AG04450 (cell line): ENCODE data around the gene SLC17A9. TPM values are rescaled to one million over a fixed set of nuclear protein-coding genes. Genes with fewer than 3 reads are reported as not detected.

ENCODE experiments used
- CTCF ChIA-PET: fragments of 300-600, 350-600 bp; formaldehyde crosslinking; extraction: SDS; loops from one replicate; lab custom pipeline; 2022; ENCODE audit warnings: antibody characterized with exemption, inconsistent platforms; lab: Charles Lee
- POLR2A ChIA-PET: fragments of 350-600 bp; formaldehyde crosslinking; extraction: SDS; loops from one replicate; lab custom pipeline; 2021; ENCODE audit warnings: antibody characterized with exemption, inconsistent platforms; lab: Yijun Ruan, JAX
- DNase-seq: peaks from one replicate; pipeline ENCODE4 v3.0.0-alpha.2; 2011; ENCODE audit warnings: low read depth, low spot score
- H3K27ac ChIP-seq: one replicate; pipeline ENCODE4 v1.5.1; 2012; ENCODE audit warnings: low read depth, low read length, control low read depth
- H3K27me3 ChIP-seq: one replicate; pipeline ENCODE4 v1.6.0; 2012; ENCODE audit warnings: low read length; ENCODE audit not compliant: control insufficient read depth, insufficient read depth
- H3K4me3 ChIP-seq: 2 replicates; pipeline ENCODE4 v1.5.1; 2011; ENCODE audit warnings: mild to moderate bottlenecking, low read depth, low read length, control low read depth
- H3K9me3 ChIP-seq: 2 replicates; pipeline ENCODE4 v1.5.1; 2012; ENCODE audit warnings: low read length; ENCODE audit not compliant: control insufficient read depth, insufficient read depth
- polyA plus RNA-seq: library from polyadenylated mRNA; depleted of rRNA; stranded (reverse); fragments of >200 nt; gene quantifications from 2 replicates; pipeline ENCODE4 v1.2.3, GENCODE V29; 2011
- TF ChIP-seq, protein P1 (sequence below): IDR thresholded peaks from 2 replicates; pipeline ENCODE4 v1.5.1; 2011; ENCODE audit warnings: low read depth, low read length, control low read depth, inconsistent platforms

Gene SLC17A9
- polyA plus RNA-seq, 1 experiment = 2.2 TPM

DNA sequence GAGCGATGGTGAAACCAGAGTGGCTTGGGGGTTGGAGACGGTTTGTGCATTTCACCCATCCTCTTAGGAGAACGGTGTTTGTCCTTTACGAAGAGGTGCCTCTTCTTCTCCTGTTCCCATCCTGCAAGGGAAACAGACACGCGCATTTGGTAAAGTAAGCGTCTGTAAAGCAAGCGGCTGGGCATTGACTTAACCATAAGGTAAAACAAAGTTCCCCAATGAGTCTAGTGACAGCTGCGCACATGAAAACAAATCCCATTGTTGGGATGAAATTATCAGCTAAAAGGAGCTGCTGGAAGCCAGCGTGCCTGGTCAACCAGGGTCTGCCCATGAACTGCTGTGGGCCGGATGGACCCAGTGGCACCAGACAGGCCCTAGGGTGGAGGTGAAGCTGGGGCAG, 48.4 kb downstream of the SLC17A9 start:
- H3K9me3 ChIP-seq = no peaks in the 10 kb centered on the region; the same call in 1 of the 2 replicates
- CTCF ChIA-PET = no interaction called here
- TF ChIP-seq, protein P1, sequence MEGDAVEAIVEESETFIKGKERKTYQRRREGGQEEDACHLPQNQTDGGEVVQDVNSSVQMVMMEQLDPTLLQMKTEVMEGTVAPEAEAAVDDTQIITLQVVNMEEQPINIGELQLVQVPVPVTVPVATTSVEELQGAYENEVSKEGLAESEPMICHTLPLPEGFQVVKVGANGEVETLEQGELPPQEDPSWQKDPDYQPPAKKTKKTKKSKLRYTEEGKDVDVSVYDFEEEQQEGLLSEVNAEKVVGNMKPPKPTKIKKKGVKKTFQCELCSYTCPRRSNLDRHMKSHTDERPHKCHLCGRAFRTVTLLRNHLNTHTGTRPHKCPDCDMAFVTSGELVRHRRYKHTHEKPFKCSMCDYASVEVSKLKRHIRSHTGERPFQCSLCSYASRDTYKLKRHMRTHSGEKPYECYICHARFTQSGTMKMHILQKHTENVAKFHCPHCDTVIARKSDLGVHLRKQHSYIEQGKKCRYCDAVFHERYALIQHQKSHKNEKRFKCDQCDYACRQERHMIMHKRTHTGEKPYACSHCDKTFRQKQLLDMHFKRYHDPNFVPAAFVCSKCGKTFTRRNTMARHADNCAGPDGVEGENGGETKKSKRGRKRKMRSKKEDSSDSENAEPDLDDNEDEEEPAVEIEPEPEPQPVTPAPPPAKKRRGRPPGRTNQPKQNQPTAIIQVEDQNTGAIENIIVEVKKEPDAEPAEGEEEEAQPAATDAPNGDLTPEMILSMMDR = no peak
- H3K4me3 ChIP-seq = no peak overlapping the region
- POLR2A ChIA-PET = no interaction called here
- H3K27me3 ChIP-seq = peaks cover 69% of the 10 kb centered on the region
- DNase-seq = no peak
- no peak overlapping the region for H3K27ac ChIP-seq

DNA sequence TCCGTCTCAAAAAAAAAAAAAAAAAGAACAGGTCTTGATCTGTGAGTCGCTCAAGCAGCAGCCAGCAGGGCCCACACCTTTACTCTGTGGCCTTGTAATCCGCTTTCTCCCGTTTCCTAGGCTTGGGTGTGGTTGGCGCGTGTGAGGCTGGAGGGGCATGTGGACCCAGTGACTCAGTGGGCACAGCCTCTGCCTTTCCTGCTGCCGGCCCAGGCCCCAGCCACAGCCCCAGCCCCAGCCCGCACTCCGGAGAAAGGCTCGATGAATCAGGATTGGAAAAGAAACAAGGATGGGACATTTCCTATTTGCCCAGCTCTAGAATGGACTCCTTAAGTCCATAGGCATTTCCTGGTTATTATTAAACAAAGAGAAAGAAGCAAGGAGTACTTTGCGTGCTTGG, 50.0 kb downstream of the SLC17A9 start:
- H3K27me3 ChIP-seq = peaks cover 72% of the 10 kb centered on the region
- DNase-seq = no peak
- H3K4me3 ChIP-seq = no peak overlapping the region
- CTCF ChIA-PET = no interaction called here
- no peaks in the 10 kb centered on the region; the same call in 1 of the 2 replicates for H3K9me3 ChIP-seq
- TF ChIP-seq, protein P1 = no peak
- H3K27ac ChIP-seq = no peak overlapping the region
- POLR2A ChIA-PET = no interaction called here

DNA sequence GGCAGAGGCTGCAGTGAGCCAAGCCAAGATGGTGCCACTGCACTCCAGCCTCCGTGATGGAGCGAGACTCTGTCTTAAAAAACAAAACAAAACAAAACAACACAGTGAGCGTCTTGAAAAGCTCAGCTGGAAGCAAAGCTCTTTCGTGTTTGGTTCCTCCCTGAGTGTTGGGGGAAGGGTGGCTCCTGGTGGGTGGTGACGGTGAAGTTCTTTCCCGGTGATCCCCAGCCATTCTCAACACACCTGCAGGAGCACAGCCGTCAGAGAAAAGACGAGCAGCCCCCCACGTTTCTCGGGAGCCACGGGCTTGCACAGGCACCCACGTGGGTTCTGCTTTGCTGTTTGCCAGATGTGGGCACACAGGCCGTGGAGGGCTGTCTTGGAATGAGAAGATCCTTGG, 51.0 kb downstream of the SLC17A9 start:
- Histone ChIP-seq H3K27me3 (peaks cover 77% of the 10 kb centered on the region), H3K9me3 (no peaks in the 10 kb centered on the region; the same call in 1 of the 2 replicates), H3K27ac (no peak overlapping the region), H3K4me3 (no peak overlapping the region)
- DNase-seq = no peak
- ChIA-PET CTCF (no interaction called here), POLR2A (no interaction called here)
- TF ChIP-seq, protein P1 = no peak

- ChIA-PET POLR2A (no interaction called here), CTCF (interaction anchor here (0.7 to 1.3 kb wide), 2 partner anchors 32 to 105 kb away, joined by 3 to 4 read pairs; no protein-coding TSS in a partner anchor)
- H3K4me3 ChIP-seq = no peak overlapping the region
- H3K9me3 ChIP-seq = no peaks in the 10 kb centered on the region; the same call in 1 of the 2 replicates
- no peak for DNase-seq
- TF ChIP-seq, protein P1 = no peak
- H3K27me3 ChIP-seq = peaks cover 80% of the 10 kb centered on the region
- H3K27ac ChIP-seq = no peak overlapping the region
Measured at GRCh38 chr20:63004607-63005364, 52.3 kb downstream of the SLC17A9 start.

DNA sequence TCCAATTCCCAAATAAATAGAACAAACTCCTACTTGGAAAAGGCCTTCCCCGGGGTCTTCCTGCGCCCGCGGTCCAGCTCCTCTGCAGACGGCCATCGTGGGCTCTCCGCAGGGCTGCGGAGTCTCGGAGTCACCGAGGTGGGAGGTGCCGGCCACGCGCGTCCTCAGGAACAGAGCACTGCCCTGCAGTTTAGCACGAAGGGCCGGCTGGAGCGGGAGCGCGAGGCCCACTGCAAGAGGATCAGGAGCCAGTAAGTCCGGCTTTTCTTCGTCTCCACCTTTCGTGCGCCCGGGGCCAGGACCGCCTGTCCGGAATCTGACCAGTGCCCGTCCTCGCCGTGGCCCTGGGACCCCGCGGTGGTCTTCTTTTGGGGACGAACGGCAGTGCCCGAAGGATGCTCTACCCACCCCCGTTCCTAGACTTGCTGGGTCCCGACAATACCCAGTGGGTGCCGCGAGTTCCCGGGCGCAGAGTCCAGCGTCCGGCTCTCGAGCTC, 52.9 kb downstream of the SLC17A9 start:
- POLR2A ChIA-PET = no interaction called here
- Histone ChIP-seq H3K9me3 (no peaks in the 10 kb centered on the region; the same call in 1 of the 2 replicates), H3K27ac (no peak overlapping the region), H3K27me3 (peaks cover 83% of the 10 kb centered on the region), H3K4me3 (no peak overlapping the region)
- TF ChIP-seq, protein P1 = no peak
- CTCF ChIA-PET = interaction anchor here (1.3 kb wide), 1 partner anchor 33 kb away, joined by 3 read pairs; no protein-coding TSS in a partner anchor
- no peak for DNase-seq
